DMS 273 treated with DMSO at 0.1 percent for 48 hours (cell line): ENCODE data around the gene NPAS3.

Experiments
- DNase-seq: peaks from one replicate; lab custom pipeline; 2025; lab: John Stamatoyannopoulos, UW

NPAS3 gene

DNA sequence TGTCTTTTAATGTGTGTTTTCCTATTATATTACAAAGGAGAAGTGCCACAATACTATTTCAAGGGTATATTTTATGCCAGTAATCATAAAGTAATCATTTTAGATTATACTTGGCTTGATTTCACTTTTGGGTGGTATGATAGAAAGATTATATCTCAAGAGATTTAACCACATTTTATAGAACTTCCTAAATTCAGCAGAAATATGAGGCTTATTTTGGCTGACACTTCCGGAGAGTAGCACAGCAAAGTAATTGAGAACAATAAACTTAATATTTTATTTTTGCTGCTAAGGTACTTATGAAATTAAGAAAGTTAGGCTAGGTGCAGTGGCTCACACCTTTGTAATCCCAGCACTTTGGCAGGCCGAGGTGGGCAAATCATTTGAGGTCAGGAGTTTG is 319.1 kb downstream of the NPAS3 start:
- DNase-seq: no peak

- no peak for DNase-seq
These were observed 321.1 kb downstream of the NPAS3 start for GRCh38 chr14:33259764-33260163.

DNA sequence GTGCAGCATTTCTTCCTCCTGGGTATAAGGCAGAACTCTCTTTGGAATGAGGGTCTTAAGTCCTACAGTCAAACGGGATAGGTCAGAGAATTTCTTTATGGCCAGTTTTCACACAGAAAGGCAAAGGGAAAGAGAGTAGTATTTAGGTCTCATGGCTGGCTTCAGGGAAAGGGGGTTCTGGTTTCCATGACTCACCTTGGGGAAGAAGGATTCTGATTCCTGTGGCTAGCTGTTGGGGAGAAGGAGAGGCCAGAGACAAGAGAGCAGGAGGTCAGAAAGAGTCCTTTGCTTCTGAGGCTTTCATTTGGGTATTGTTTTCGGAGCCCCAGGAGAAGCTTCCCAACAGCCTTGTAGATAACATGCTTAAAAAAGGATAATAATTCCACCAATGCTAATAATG is 332.5 kb downstream of the NPAS3 start:
- DNase-seq: no peak

DNA sequence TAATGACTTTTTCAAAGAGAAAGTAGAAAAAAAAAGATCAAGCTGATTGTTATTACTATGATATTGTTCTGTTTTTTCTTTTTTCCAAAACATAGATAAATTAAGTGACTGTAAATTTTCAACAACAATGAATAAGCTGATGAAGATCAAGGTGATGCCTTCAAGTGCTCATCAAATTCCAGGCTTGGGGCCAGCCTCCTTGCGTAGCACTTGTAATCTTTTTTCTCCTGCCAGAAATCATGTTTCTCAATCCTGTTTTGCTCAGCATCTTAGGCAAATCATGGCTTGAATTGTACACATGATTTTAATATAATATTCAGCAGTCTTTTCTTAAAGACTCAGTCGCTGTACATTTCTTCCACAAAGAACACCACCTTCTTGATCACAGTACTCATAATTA is 333.2 kb downstream of the NPAS3 start:
- no peak for DNase-seq

GRCh38 chr14:33273978-33274377 is 335.3 kb downstream of the NPAS3 start:
- DNase-seq: no peak

- no peak for DNase-seq
These were observed 337.2 kb downstream of the NPAS3 start for GRCh38 chr14:33275879-33276278.

DNA sequence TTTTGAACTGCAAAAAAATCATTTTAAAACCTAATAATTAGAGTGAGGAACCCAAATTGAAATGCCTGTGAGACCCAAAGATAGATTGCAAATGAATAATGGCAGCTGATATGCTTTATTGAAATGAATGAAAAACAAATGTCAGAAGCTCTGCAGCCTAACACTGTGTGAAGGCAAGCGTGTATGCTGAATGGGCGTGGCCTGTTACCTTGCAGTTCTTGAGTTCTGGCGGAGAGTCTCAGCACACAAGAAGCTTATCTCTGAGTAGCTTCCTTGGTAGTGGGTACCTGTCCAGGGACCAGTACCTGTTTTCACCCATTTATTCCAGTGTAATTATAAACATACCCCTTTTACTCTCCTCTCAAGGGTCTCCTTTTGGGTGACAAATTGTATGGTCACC is 341.2 kb downstream of the NPAS3 start:
- DNase-seq: no peak

- DNase-seq: no peak
These were observed 342.0 kb downstream of the NPAS3 start for GRCh38 chr14:33280646-33281045.

GRCh38 chr14:33282331-33283230 is 343.9 kb downstream of the NPAS3 start:
- DNase-seq: no peak

DNA sequence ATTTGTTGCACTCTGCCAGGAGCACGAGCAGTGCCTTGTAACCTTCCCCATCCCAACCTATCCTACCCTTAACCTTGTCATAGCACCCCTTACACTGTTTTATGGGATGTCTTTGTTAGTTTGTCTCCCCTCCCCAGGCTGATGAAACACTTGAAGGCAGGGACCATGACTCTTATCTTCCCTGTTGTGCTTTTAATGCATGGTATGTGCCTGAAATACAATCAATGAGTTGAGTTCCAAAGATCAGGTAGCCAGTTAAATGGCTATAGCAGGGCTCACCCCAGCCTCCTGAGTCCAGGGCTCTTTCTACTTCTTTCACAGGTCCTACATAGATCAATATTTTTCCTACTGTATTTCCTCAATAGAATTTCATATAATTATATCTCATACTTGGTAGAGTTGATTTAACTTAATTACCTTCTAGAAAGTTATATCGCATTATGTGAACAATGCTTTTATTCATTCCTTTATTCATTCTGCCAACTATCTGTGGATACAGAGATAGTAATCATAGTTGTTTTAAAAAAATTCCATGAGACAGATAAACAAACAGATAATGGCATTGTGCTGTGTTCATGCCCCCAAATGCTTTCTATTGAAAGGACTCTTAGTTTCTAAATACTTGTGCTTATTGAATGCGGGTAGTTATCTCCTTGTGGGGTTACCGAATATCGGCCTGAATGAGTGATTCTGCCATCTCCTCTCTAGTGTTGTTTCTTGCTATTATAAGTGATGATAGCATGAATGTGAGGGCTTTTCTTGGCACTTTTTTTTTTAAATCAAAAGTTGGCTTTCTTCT is 347.4 kb downstream of the NPAS3 start:
- no peak for DNase-seq

- no peak for DNase-seq
These were observed 348.5 kb downstream of the NPAS3 start for GRCh38 chr14:33287189-33287588.

DNA sequence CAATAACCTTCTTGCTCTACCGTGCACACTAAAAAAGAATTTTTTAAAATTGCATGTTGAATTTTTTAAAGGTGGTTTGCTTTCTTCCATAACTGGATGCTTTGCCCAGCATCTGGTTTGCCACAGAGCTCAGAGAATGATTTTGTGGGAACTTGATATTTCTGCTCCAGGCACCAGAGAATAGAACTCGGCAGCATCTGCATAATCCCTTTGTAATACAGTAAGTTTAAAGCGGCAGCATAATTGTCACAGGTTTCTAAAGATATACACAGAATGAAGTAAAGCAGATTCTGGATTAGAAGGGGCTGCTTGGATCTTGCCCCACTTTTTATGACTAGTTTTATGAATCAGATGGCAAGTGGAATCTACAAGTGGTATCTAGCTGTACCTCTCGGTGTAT is 352.0 kb downstream of the NPAS3 start:
- DNase-seq: no peak

GRCh38 chr14:33291529-33292104 is 352.9 kb downstream of the NPAS3 start:
- no peak for DNase-seq

- no peak for DNase-seq
These were observed 355.7 kb downstream of the NPAS3 start for GRCh38 chr14:33294419-33294818.

DNA sequence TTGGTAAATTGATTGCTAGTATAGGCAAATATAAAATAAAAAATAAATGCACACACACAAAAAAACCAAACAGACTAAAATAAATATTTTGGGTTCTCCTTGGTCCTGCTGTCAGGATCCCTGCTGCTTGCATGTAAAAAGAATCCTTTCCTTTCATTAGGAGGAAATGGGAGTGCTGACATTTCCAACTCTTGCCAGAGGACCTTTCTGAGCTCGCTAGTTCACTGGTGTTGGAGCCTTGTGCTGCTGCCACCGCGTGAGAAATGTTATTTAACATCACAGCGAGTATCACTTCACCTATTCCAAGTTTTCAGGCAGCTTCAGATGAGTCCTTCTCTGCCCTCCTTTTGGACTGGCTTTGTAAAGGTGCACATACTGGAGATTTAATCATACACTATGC is 358.9 kb downstream of the NPAS3 start:
- DNase-seq: no peak

DNA sequence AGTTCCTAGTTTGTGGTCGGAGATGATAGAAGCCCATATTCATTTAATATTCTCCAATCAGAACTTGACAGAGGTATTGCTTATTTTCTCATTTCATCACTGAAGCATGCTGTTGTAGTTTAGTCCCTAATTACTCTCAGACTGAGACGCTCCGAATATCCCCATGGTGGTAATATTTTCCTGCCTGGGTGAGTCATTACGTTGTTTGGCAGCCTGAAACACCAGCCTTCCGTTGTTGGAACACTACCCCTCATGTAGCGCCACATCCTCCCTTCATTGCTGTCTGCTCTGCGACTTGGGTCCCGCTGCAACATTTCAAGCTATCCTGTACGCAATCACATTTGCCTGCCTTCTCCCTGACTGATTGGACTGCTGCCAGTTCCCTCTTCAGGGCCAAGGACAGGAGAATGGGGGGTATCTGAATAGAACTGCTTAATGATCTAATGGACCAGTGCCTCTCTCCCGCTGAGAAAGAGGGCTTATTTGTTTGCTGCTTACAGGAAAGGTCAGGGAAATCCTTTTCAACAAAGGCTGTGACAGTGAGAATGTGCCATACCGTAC is 369.1 kb downstream of the NPAS3 start:
- no peak for DNase-seq

GRCh38 chr14:33309106-33309505 is 370.4 kb downstream of the NPAS3 start:
- DNase-seq: no peak

DNA sequence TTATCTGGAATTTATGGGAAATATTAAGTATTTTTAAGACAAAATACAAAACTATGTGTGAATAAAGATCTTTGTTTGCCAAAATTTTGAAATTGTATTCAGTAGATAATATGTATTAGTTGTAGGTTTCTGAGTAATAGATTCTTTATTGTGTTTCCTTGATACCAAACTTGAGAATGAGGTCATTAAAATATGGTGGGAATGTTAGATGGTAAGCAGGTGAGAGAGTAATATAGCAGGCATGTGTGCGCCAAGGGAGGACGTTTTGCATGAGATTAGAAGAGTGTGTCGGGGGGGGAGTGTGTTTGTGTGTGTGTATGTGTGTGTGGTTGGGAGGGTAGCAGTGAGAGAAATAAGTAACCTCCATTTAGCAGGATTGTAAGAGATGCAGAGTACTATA is 376.5 kb downstream of the NPAS3 start:
- no peak for DNase-seq

- no peak for DNase-seq
These were observed 377.0 kb downstream of the NPAS3 start for GRCh38 chr14:33315721-33316120.

- DNase-seq: no peak
These were observed 379.0 kb downstream of the NPAS3 start for GRCh38 chr14:33317675-33318074.

DNA sequence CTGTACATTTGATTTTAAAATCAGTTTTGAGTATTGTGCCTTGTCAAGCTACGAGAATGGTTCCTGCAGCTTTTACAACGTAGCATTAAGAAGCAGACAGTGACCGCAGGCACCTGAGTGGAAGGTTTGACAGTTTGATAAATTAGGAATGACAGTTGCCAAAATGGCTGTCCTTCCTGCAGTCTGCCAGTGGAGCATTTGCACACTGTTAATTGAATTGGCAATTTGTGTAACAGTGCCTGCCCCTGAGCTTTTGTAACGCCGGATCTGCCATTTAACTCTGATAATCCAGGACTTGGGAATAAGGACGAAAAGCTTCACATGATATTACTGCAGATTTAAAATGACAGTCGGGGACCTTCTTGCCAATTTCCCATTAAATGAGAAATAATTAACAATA is 385.3 kb downstream of the NPAS3 start:
- DNase-seq: no peak

DNA sequence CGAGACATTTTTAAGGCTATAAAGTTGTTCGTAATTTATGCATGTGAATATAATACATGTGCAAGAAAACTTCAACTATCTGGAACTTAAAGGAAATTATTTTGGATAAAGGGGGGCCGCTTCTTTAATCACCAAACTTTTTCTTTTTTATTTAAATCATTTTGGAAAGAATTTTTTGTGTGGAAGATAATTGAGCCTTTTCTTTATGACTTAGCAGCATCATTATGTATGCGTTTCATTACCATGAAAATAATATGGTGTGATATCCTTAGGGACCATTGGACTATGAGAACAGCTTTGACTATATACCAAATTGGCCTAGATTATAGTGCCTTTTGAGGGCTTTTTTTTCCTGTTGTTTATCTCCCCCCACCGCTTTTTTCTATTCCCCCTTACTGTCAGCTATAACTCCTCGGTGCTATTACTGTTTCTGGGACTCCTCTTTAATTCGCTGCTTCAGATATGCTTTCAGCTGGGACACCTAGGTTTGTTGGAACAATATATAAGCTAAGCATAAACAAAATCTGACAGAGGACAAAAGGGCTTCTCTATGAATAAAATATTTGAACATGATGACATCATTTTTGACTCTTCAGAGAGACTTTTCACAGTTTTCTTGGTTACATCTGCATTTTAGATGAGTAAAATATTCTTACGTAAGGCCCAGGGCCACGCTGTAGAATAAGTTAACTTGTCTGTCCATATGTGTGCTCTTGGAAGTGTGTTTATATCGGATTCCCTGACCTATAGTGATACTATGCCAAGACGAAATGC is 392.7 kb downstream of the NPAS3 start:
- no peak for DNase-seq
